ENCODE data around the gene LYRM1.

LYRM1 gene

DNA sequence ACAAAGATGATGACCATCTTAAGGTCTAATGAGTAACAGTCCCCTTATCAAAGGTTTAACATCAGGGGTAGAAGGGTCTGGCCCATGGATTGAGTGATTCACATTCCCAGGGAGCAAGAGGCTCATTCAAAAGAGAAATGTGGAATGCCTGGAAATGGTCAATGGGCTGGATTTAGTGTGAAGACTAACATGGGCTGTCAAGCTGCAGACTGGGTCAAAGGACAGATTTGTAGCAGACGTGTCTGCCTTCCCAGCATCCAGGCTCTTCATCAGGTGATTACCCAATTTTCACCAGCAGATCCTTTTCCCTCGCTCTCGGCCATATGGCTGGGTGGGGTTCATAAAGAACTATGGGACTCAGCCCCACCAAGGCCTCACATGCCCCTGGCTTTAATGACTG lies 27.2 kb upstream of the LYRM1 start:
- no peak for DNase-seq

DNA sequence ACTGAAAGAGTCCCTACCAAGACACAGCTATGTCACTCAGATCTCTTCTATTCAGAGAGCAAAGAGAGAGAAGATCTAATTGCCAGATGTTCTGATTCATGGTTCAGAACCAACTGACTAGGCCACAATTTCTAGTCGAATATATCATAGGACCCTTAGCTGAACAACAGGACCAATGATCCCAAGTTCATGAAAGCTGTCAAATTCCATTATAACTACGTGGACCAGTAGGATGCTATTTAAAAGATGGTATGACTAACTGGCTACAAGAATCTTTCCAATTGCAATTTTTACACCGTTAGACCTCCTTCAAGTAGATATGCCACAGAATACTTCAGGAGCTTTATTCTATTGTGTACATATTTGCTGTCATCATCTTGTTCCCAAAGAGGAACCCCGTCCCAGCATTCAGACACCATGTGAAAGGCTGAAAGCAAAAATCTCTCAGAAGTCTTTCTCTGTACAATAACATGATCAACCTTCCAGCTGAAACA lies 26.4 kb upstream of the LYRM1 start:
- no peak for DNase-seq

DNA sequence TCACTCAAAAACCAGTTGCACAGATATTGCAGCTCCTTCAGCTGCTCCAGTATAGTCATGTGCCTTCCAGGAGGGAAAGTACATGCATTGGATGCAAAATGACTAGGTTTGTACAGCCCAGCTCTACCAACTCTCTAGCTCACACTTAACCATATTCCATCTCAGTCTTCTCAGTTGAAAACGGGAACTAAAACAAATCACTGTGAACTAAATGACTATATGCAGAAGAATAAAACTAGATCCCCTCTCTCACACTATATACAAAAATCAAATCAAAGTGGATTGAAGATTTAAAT lies 25.3 kb upstream of the LYRM1 start:
- DNase-seq = no peak

DNA sequence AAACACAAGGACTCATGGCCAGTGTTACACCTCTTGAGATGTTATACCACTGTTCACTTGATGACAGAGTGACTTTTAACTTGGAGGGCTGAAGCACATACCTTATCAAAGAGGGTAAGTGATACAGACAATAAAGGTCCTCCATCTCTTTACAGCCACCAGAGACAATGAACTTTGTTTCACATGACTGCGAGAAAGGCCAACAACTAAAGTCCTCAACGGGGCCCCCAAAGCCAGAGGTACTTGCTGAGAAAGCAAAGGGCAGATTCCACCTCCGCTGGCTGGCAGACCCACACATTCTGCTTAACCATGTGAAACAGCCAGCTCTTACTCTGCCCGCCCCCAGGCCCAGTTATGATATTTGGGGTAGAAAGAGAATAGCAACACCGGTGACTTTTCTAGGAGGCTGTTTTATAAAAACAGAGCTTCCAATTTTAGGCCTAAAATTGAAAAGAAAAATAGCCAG lies 21.9 kb upstream of the LYRM1 start:
- DNase-seq = no peak

DNA sequence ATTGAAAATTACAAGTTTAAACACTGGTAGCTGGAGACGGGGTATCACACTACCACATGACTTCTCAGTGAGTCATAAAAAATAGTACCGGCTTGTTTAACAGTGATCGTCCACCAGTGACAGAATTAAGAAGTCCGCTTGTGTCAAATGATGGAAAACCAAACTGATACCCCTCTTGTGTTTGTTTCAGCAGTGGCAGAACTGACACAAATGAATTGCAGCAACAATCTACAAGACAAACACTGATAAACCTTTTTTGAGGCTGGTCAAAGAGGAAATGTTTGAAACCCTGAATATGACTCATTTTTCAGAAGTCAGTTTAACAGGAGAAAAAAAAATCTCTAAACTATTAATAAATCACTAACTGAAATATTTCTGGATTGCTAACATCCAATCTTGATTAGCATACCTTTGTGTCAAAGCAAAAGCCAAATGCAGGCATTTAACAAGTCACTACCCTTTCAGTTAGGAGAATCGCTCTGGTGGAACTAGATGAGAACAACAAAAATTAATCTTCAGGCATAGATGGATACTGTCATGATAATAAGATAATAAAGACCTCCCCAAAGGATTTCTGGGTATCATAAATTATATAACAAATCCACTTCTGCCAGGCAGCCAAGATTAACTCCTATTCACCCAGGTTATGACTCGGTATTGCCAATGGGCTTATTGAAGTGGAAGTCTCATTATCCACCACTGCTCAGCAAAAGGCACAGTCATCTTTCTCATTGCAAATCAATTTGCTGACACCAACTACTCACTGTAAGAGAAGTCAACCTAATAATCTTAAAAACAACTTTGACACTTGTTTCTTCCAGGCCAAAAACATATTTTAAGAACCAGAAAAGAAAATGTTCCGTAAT lies 21.2 kb upstream of the LYRM1 start:
- DNase-seq = no peak

DNA sequence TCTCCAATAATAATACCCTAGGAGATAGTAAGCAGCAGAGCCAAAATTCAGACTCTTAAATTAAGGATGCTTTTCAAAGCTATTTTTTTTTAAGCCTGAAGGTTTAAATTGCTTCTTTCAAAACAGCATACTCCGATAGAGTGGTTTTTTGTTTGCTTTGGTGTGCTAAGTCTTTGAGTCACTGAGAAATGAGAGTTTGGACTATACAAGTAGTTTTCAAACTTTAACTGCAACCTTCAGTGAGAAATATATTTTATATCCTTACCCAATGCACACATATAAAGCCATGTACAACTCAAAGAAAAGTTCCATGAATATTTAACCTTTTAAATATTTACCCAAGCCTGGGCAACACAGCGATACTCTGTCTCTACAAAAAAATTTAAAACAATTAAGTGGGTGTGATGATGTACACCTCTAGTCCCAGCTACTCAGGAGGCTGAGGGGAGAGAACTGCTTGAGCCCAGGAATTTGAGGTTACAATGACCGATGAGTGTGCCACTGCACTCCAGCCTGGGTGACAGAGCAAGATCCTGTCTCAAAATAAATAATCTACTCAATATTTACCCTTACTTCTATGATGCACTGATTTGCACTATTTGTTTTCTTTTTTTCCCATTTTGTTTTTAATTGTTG lies 19.6 kb upstream of the LYRM1 start:
- DNase-seq = no peak

DNA sequence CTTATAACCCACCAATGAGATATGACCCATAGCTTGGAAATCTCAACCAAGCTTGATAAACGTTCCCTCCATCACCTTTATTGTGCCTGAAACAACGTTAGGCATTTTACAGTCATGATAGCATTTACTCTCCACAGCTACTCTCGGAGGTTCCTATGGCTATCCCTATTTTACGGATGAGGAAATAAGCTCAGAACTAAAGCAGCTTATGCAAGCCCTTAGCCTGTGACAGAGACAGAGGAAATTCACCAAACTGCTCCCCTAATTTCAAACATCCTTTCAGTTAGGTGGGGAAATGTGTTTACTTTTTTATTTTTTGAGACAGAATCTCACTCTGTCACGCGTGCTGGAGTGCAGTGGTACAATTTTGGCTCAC lies 19.1 kb upstream of the LYRM1 start:
- no peak for DNase-seq

DNA sequence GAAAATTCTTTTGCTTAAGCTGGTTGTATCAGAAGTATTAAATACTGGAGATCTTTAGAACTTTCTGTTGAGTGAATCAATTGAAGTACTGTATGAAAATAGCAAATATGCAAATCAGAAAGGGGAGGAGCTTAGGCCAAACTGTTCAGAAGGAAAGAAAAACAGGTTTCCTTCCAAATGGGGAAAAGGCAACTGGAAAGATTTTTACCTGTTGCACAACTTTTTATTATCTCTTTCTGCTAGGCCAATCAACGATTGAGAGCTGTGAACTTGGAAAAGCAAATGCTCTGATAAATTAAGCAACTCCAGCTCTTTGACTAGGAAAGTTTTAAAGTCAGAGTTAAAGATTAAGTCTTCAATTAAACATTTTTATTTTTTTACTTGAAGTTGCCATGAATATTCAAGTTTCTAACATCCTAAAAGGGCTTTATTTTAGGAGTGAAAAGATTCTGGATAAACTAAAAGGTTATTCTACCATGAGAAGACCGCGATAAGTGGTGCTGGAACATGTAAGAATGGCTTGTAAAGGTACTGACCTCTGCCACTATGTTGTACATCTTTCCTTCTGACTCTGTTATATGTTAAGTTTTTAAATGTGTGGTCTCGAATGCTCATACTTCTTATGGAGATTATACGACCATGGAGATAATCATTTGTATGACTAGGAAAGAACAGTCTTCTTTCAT lies 16.9 kb upstream of the LYRM1 start:
- no peak for DNase-seq

DNA sequence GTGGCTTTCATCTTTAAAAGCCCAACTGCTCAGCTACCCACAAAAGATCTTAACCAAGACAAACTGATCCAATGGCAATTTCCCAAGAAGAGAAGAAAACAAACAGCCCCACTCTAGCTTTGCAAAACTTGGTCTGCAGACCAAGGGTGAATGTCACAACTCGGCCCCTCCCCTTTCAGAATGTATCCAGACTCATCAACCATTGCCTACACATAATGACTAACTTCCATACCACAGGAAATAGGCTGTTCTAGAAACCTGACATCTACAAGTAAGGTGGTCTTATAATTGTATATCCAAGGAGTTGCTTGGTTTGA lies 16.4 kb upstream of the LYRM1 start:
- DNase-seq = no peak

DNA sequence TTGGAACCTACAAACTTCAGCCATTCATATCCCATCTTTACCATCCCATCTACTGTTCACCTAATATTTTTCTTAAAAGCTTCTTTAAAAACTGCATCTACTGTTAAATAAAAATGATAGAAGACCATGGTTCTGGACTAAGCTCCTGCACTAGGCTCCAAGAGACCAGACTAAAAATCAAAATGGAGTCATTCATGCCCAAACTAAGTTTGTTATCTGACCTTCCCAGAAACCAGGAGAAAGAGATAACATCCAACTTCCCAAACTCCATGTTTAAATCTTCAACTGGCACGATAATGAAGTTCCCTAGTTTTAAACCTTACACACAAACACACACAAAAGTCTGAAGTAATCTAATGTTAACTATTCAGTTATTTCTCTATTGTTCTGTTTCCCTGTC lies 14.3 kb upstream of the LYRM1 start:
- no peak for DNase-seq

DNA sequence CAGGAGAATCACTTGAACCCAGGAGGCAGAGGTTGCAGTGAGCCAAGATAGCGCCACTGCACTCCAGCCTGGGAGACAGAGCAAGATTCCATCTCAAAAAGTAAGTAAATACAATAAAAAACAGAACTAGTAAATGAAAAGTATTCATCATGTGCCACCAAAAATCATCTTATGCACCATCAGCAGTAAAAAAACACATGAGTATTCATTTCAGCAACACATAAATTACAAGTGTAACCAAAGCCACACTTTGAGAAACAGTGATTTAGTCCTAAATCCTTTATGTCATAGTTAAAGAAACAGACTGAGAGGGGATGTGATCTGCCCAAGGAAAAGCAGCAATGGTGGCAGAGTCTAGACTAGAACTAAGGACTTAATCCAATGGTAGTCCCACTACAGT lies 13.4 kb upstream of the LYRM1 start:
- no peak for DNase-seq

DNA sequence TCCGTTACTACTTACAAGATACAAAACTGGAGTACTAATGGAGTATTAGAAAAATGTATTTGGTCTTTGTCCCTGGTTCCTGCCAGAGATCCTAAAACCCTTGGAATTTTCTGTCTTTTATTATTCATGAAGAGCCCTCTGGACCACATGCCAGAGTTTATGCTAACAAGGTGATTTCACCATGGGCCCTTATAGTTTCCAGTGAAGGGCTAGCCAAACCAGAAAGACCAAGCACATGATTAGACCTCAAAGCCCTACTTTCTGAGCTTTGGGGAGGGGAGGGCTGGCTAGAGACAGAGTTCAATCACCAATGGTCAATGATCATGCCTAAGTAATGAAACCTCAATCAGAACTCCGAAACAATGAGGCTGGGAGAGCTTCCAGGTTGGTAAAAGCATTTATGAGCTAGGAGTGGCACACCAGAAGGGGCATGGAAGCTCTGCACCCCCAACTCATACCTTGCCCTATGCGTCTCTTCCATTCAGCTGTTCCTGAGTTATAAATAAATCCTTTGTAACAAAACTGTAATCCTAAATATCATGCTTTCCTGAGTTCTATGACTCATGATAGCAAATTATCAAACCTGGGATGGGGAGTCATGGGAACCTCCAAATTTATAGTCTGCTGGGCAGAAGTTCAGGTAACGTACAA lies 10.8 kb upstream of the LYRM1 start:
- DNase-seq = no peak

DNA sequence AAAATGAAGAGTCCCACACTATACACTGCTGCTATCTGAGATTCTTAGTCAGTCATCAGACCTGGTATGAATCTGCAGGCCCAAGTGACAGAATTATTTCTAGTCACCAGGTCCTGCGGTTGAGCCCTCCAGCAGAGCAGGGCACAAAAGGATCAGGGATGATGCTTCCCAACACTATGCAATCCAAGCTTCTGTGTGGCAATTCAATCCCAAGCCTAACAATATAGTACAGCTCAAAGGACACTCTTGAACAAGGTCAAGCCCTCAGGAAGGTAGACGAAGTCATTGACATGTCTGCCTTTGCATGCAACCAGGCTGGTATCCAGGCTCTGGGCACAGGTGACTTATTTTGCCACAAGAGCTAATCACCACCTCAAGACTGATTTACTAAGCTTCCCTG lies 6.2 kb upstream of the LYRM1 start:
- no peak for DNase-seq

DNA sequence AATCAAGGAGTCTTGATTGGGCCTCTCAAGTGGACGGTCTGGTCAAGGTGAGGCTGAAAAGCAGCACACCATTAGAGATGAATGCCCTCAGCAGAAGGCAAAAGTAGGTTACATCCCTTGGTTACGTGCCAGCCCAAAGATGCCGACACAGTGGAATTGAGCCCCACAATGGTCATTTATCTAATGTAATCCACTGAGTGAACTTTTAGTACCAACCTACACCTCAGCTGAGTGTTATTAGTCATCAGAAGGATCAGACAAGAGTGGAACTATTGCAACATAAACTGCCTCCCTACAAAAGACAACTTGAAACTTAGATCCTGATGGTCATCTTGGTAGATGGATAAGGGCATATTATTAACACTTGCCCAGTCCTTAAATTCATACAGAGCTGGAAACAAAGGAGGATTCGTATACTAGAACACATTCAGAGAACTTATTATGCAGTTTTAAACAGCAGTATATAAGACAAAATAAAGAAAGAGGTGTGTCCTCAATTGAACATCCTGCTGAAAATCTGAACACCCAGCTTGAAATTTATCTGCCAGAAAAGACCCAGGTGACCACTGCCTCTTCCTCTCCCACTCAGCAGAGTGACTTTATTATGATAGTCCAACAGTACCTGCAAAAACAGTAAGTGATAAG lies 3.2 kb upstream of the LYRM1 start:
- DNase-seq = no peak

DNA sequence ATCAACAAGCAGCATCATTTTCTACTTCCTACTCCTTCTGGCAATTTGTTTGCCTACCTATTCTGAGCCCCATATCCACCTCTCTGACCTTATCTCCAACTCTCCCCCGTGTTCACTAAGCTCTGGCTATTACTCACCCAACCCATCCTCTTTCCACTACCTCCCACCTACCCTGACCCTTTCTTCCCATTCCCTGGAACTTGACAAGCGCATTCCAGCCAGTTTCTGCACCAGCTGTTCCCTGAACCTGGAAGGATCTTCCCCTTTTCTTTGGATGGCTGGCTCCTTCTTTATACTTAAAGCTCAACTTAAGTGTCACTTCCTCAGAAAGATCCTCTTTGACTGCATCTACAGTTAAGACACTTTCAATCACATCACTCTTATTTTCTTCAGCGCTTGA lies 2.6 kb upstream of the LYRM1 start:
- no peak for DNase-seq

DNA sequence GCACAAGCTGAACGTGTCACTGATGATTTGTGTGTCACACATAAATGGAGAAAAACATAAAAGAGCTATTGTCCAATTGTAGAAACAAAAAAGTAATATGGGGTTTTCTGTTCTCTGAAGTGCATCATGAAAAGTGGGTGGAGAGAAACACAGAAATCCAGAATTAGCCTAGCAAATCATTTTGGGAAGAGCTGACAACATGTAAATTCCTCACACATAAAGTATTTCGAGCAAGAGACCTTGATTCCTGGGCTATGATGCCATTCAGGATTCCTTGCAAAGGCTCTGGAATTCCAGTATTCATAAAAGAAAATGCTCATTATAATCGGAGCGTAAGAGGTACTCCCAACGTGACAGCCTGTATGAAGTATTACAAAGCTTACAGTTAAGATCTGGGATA lies 1.5 kb upstream of the LYRM1 start:
- DNase-seq = no peak

DNA sequence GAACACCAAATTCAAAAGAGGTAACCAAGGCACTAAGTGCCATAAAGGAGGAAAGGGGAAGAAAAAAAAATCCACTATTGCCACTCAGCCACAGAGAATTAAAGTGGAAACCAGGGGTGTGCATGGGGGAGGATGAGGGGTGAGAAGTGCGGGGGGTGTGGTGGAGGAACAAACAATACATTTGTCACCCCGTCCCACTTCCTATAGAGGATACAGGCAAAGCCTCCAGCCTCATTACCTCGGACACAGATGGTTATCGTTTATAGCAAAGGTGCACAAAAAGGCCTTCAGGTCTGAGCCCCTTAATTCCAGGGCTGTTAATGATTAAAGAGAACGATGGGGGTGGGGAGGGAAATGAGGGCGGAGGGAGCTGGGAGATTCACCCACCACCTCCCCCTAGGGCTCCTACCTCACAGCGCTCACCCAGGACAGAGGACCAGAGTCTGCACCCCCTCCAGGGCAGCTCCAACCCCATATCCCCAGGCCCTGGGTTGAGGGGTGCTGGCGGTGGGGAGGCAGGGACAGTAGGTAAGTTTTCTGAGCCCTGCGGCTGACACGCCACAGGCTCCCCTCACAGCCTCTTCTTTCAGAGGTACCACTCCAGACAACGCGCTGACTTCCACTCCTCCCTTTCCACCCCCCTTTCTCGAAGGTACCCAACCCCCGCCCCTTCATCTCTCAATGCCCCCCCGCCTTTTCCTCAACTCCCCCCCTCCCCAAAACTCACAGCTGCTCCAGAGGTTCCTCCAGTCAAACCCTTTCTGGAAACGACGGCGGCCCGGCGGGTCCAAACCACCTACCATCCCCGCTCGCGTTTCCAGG lies 883 bp upstream of the LYRM1 start:
- no peak for DNase-seq

DNA sequence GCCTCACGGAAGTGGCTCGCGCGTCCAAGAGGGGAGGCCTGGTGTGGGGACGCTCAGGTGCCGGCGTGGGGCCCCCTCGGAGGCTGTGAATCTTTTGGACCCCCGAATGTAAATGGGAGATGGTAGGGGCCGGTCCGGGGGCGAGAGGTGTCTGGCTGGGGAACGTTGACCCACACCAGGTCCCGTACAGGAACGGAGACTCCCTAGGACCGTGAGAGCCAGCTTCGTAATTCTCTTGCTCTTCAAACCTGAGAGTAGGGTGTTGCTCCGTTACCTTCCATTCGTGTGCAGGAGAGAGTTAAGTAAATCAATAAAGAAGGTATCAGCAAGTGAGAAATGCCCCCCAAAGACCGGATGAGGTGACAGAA lies 481 bp downstream of the LYRM1 start:
- no peak for DNase-seq

DNA sequence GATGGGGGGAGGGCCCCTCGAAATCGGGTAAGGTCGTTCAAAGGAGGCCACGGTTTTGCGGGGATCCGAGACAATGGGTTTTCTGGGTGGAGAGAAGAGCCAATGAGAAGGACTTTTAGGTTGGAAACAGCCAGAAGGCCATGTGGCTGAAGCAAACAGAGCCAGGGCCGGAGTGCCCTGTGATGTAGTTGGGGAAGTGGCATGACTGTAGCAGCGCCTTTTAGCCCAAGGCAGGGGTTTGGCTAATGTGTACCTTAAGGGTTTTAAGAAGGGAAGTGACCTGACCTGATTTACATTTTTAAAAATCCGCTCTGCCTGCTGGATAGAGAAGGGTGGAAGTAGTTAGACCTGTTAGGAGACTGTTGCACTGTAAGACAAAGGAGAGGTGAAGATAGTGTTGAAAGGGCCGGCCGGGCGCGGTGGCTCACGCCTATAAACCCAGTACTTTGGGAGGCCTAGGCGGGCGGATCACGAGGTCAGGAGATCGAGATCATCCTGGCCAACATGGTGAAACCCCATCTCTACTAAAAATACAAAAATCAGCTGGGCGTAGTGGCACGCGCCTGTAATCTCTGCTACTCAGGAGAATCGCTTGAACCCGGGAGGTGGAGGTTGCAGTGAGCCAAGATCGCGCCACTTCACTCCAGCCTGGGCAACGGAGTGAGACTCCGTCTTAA lies 1.0 kb downstream of the LYRM1 start:
- DNase-seq = peak; percentile 30

DNA sequence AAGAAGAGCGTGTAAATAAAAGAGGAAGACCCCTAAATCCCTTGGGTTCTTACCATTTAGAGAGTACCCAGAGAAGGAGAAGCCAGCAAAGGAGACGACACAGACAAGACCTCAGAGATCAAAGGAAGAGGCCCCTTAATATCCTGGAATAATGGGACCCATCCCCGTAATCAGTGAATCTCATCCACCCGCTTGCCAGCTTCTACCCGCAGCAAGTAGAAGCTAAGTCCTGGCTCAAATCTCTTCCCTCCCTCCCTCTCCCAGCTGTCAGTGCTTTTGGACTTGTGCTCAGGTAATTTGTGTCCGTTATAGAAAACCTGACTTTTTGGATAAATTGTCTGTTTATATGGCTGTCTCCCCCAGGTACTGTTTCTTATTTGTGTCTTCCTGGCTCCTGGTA lies 1.9 kb downstream of the LYRM1 start:
- no peak for DNase-seq

DNA sequence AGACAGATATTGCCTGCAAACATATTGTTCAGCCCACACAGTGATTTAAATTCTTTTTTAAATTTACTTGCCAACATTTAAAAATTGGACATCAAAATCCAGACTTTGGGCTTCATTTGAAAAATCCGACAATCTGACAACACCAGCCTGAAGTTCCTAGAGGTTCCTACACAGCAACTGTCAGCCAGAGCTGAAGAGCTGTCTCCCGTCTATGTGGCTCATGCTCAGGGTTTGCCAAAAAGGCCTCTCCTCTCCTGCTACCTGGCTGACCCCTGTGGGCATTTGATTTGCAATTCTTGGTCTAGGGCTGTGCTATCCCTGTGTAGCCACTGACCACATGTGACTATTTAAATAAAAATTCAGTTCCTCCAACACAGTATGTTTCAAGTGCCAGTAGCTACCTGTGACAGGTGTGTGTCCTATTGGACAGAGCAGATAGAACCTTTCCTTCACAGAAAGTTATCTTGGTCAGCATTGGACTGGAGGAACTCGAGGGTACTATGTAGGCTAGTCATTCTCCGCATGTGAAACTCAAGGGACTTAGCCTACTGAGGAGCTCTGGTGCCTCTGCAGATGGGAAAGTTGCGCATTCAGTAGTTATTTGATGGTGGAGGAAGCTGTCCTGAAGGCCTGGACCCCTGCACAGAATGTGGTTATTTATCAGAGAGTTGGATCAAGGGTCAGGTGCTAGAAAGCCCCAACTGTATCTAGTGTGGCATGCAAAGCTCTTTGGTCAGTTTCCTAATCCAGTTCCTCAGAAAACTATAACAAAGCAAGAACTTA lies 2.7 kb downstream of the LYRM1 start:
- DNase-seq = no peak

All from DMS79 treated with DMSO at 0.1 percent for 48 hours (cell line).